HFF-Myc (cell line): ENCODE results near the gene SLC26A6.

Source experiments
- DNase-seq: peaks from one replicate; pipeline ENCODE4 v3.0.0-alpha.2; 2011; ENCODE audit warnings: low read depth; ENCODE audit errors: extremely low read depth
- H3K4me3 ChIP-seq: replicated peaks from 2 replicates; pipeline ENCODE4 v1.5.1; 2011; ENCODE audit warnings: low read depth, mild to moderate bottlenecking, control low read depth, low read length
- TF ChIP-seq, protein P1 (sequence below): IDR thresholded peaks from 2 replicates; pipeline ENCODE4 v1.5.1; 2012; ENCODE audit warnings: mild to moderate bottlenecking, low read depth, low read length, control low read depth; ENCODE audit errors: missing control alignments

The SLC26A6 gene

DNA sequence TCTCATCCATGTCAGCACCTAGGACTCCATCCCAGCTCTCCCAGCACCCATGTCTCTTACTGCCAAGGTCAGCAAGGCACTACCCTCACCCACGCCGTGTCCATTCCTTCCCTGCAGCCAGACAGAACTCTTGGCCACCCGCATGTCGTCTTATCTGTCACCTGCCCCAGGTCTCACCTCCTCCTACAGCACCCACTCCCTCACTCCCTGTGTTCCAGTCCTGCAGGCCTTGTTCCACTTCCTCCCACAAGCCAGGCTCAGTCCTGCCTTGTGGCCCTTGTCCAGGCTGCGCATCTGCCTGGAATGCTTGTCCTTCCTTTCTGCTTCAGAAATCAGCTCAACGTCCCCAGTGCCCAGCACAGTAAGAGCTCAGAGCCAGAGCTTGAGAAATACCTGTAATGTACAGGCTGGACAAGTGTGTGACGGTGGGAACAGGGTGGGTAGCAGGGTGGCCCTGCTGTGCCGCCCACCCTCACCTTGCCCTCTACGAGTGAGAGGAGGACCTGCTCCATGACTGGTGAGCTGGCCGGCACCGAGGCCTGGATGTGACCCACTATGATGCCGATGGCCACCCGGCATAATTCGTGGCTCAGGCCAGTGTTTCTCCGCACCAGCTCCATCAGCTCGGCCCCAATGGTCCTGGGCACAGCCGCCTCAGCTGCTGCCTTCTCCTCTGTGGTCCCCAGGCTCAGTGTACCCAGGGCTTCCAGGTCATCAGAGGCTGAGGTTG lies 45.7 kb upstream of the SLC26A6 start:
- no peak overlapping the region for H3K4me3 ChIP-seq
- no peak for DNase-seq
- TF ChIP-seq, protein P1, sequence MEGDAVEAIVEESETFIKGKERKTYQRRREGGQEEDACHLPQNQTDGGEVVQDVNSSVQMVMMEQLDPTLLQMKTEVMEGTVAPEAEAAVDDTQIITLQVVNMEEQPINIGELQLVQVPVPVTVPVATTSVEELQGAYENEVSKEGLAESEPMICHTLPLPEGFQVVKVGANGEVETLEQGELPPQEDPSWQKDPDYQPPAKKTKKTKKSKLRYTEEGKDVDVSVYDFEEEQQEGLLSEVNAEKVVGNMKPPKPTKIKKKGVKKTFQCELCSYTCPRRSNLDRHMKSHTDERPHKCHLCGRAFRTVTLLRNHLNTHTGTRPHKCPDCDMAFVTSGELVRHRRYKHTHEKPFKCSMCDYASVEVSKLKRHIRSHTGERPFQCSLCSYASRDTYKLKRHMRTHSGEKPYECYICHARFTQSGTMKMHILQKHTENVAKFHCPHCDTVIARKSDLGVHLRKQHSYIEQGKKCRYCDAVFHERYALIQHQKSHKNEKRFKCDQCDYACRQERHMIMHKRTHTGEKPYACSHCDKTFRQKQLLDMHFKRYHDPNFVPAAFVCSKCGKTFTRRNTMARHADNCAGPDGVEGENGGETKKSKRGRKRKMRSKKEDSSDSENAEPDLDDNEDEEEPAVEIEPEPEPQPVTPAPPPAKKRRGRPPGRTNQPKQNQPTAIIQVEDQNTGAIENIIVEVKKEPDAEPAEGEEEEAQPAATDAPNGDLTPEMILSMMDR = no peak

DNA sequence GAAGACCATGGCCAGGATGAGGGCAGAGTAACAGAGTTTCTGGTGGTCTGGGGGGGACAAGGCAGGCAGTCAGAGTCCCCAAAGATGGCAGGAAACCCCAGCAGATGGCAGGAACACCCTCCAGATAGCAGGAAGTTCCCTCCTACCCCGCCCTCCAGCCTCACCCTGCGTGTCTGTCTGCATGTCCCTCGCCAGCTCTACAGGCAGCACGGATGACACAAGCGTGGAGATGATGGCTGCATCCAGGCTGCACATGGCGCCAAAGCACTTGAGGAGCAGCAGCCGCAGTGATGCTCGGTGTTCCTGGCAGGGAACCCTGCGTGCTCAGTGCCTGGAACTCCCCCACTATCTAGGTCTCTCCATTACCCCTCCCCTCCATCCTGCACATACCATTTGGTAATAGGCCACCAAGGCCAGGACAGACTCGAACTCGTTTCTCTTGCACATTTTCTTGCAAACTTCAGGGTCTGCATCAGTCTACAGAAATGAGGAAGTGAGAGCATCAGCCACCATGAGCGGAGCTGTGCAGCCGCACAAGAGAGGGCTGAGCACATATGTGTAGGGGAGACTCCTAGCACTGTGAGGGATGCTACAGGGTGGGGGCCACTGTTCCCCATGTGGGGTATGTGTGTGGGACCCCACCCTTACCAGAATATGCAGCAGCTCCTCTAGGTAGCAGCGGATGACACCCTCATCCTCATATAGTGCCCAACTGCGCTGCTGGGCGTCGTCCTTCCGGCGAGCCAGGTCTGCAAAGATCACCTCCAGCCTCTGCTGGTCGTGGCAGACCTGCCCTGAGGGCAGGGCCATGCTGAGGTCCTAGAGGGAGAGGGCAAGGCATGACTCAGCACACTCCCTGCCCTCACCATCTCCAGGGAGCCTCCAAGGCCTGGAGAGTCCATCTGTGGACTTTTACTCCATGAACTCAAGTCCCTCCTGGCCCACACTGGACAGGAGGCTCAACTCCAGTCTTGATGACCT lies 44.4 kb upstream of the SLC26A6 start:
- H3K4me3 ChIP-seq = no peak overlapping the region
- no peak for DNase-seq
- TF ChIP-seq, protein P1 = no peak

DNA sequence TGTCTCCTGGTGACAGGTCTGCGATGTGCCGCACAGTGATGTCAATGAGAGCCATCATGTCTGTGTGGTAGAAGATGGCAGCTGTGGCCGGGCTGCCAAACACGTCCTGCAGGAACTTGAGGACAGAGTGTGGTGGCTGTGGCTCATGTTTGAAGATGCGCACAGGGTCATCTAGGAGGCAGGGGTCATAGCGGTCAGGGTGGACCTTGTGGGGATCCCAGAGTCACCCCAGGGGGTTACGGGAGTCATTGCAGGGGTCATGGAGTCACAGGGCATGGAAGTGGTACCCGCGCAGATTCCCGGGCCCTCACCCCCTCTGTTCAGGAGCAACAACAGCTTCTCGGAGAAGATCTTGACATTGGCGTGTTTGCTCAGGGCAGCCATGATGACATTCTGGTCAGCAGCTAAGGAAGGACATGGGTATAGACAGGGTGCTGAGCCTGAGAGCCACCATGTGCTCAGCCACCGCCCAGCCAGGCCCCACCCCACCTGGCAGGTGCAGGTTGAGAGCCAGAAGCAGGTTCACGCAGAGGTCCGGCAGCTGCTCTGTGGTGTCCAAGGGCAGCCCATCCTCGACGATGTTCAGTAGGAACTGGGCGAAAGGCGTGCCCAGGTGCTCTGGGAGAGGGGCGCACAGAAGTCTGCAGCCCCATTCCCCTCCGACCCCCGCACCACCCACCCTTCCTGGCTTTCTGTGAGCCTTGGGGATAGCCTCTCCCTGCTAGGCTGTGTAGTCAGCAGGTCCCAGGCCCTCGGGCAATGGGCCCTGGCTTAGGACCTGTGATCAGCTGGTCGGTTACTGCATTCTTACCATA lies 43.5 kb upstream of the SLC26A6 start:
- no peak overlapping the region for H3K4me3 ChIP-seq
- DNase-seq = no peak
- TF ChIP-seq, protein P1 = no peak

DNA sequence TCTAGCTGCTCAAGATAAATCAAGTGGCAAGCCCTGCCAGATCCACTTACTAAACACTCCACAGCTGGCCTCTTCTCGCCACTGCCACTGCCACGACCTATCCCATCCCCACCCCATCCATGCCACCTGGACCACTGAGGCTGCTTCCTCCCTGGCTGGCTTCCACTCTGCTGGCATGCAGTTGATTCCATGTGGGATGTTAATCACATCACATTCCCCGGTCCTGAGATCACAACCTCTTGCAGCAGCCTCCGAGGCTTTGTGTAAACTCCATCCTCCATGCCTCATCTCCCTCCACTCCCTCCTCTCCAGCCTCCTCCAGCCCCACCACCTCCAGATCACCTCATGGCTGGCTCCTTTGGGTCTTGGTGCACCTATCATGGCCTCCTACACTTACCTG lies 42.8 kb upstream of the SLC26A6 start:
- DNase-seq = no peak
- H3K4me3 ChIP-seq = no peak overlapping the region
- TF ChIP-seq, protein P1 = no peak

DNA sequence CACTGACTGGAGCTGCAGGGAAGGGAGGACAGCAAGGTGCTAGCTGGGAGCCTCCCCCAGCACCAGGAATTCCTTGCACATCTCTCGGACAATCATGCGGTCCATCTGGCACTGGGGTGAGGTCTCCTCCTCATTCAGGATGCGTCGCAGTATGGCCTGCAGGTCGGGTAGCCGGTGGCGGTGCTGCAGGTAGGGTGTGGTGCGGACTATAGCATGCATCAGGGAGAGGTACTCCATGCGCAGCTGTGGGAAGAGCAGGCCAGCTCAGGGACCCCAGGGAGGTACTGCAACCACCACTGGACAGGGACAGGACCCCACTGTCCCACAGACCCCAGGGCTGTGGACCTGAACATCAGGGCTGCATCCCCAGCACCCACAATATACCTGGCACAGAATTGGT lies 39.2 kb upstream of the SLC26A6 start:
- no peak for DNase-seq
- TF ChIP-seq, protein P1 = no peak
- H3K4me3 ChIP-seq = no peak overlapping the region

DNA sequence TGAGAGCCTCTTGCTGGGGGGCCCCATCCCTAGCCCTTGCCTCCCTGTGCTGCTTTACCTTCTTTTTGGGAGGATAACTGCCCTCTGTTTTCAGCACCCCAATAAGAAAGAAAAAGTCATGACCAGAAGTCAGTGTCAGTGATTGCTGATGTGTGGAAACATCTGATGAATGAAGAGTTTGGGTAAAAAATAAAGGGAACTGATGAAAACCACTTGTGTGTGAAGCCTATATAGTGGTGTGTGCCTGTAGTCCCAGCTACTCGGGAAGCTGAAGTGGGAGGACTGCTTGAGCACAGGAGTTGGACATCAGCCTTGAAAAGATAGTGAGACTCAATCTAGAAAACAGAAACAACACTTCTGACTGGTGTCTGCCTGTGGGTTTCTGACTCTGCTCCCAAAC lies 37.3 kb upstream of the SLC26A6 start:
- TF ChIP-seq, protein P1 = no peak
- no peak overlapping the region for H3K4me3 ChIP-seq
- DNase-seq = no peak
